Panc1 (cell line): ENCODE results near the gene IQSEC1. TPM values are rescaled to one million over a fixed set of nuclear protein-coding genes. Genes with fewer than 3 reads are reported as not detected.

ENCODE experiments used
- ATAC-seq: fragments of 200-7000 bp; cut with Tn5 transposase; 2 replicates; pipeline ENCODE4 v1.9.1; 2020; ENCODE audit warnings: mild to moderate bottlenecking, moderate library complexity
- BruUV-seq: library from RNA; stranded (reverse); fragments of 400-500 nt; replicated peaks from 2 replicates; lab custom pipeline; 2021; lab: Mats Ljungman, UMichigan
- CTCF ChIA-PET: fragments of 300-600 bp; sonication (Branson Sonifier 250); formaldehyde crosslinking; loops from one replicate; lab custom pipeline; 2022; ENCODE audit warnings: antibody characterized with exemption; lab: Charles Lee
- POLR2A ChIA-PET: fragments of 300-600 bp; sonication (Branson Sonifier 250); formaldehyde crosslinking; loops from one replicate; lab custom pipeline; 2022; ENCODE audit warnings: antibody characterized with exemption; lab: Charles Lee
- DNase-seq: peaks from one replicate; pipeline ENCODE4 v3.0.0-alpha.2; 2010; ENCODE audit warnings: low read depth, low spot score
- H3K27ac ChIP-seq: 2 replicates; pipeline ENCODE4 v1.5.1; 2011; ENCODE audit warnings: mild to moderate bottlenecking, low read length, inconsistent platforms
- H3K27me3 ChIP-seq: fragments of 200-500 bp; sonication (Bioruptor generic); 2 replicates; pipeline ENCODE4 v1.6.0; 2014; ENCODE audit warnings: low read length, inconsistent platforms; ENCODE audit not compliant: control insufficient read depth, insufficient read depth
- H3K36me3 ChIP-seq: fragments of 200-500 bp; sonication (Bioruptor generic); 2 replicates; pipeline ENCODE4 v1.5.1; 2014; ENCODE audit warnings: inconsistent platforms, mild to moderate bottlenecking, low read length, moderate library complexity; ENCODE audit not compliant: control insufficient read depth, insufficient read depth
- H3K4me1 ChIP-seq: 2 replicates; pipeline ENCODE4 v1.5.1; 2011; ENCODE audit warnings: inconsistent platforms, mild to moderate bottlenecking, low read length, moderate library complexity; ENCODE audit not compliant: control insufficient read depth, insufficient read depth
- H3K4me3 ChIP-seq, 2 experiments: 2 replicates each; pipeline ENCODE4 v1.5.1; 2011 to 2012; ENCODE audit warnings: low read depth in 2 of 2, low read length in 2 of 2, mild to moderate bottlenecking in 2 of 2, inconsistent platforms in 1 of 2, moderate library complexity in 1 of 2
- H3K9me3 ChIP-seq: fragments of 200-500 bp; sonication (Bioruptor generic); 2 replicates; pipeline ENCODE4 v1.5.1; 2014; ENCODE audit warnings: low read depth, mild to moderate bottlenecking, inconsistent platforms, low read length, moderate library complexity; ENCODE audit not compliant: control insufficient read depth, insufficient read depth
- CTCF ChIP-seq: fragments of 450-650 bp; IDR thresholded peaks from 2 replicates; pipeline ENCODE4 v1.5.1; 2017; ENCODE audit warnings: mild to moderate bottlenecking
- POLR2AphosphoS5 ChIP-seq: IDR thresholded peaks from 2 replicates; pipeline ENCODE4 v1.6.1; 2012; ENCODE audit warnings: mild to moderate bottlenecking, low read depth, low read length, moderate library complexity
- REST ChIP-seq, 2 experiments: IDR thresholded peaks; 2 replicates each; pipeline ENCODE4 v1.6.1; 2011 to 2012; ENCODE audit warnings: low read depth in 2 of 2, control low read depth in 1 of 2, low read length in 1 of 2, mild to moderate bottlenecking in 1 of 2, moderate library complexity in 1 of 2; ENCODE audit not compliant: insufficient read depth in 1 of 2
- SIN3A ChIP-seq: IDR thresholded peaks from 2 replicates; pipeline ENCODE4 v1.6.1; 2012; ENCODE audit warnings: low read depth, mild to moderate bottlenecking, low read length, moderate library complexity, borderline replicate concordance; ENCODE audit not compliant: insufficient read depth
- TCF7L2 ChIP-seq: IDR thresholded peaks from 2 replicates; pipeline ENCODE4 v1.6.1; 2011; ENCODE audit warnings: mild to moderate bottlenecking, low read depth, low read length, inconsistent platforms
- in situ Hi-C: cut with HindIII; loops from 2 replicates; pipeline ENCODE4 v1.10.0; 2016; ENCODE audit warnings: low sequenced_read_pairs, low pct_unique_long_range_greater_than_20kb
- intact Hi-C: fragments of 100-400 bp; cut with micrococcal nuclease; formaldehyde crosslinking; loops from one replicate; pipeline ENCODE4 v1.10.0; 2022; ENCODE audit not compliant: unreplicated experiment
- total RNA-seq: library from RNA; stranded (reverse); gene quantifications from one replicate; pipeline ENCODE4 v1.2.1, GENCODE V29; 2021; ENCODE audit not compliant: unreplicated experiment

IQSEC1 gene
- total RNA-seq, 1 experiment from 2014 or later = 28.4 TPM

- intact Hi-C loops = no loop called here
- no peak for TF ChIP-seq REST (IDR thresholded peaks at IDR 0.05; ENCODE audit: insufficient read depth in 1 of 2, low read depth in 2 of 2, low read length in 1 of 2)
- TF ChIP-seq POLR2AphosphoS5 = no peak
- TF ChIP-seq TCF7L2 = no peak
- no peak for TF ChIP-seq CTCF
- no peak for TF ChIP-seq SIN3A
- no TSS peak for BruUV-seq
- in situ Hi-C loops = no loop called here
- Histone ChIP-seq H3K9me3 (no peaks in the 10 kb centered on the region), H3K36me3 (no peaks in the 10 kb centered on the region), H3K27ac (no peak overlapping the region), H3K4me1 (no peaks in the 10 kb centered on the region), H3K27me3 (no peaks in the 10 kb centered on the region; the same call in 1 of the 2 replicates), H3K4me3 (no peak overlapping the region)
- DNase-seq (no peak), ATAC-seq (no peak)
- ChIA-PET CTCF (no interaction called here), POLR2A (no interaction called here)
Measured at GRCh38 chr3:12884790-12885582, 188.2 kb downstream of the IQSEC1 start.

- no peak overlapping the region for H3K4me3 ChIP-seq
- BruUV-seq = no TSS peak
- no peaks in the 10 kb centered on the region for H3K36me3 ChIP-seq
- DNase-seq (no peak), ATAC-seq (no peak)
- H3K4me1 ChIP-seq = no peaks in the 10 kb centered on the region
- in situ Hi-C loops = no loop called here
- POLR2A ChIA-PET = no interaction called here
- H3K27ac ChIP-seq = no peak overlapping the region
- CTCF ChIA-PET = interaction anchor here (0.7 kb wide), 1 partner anchor 577 kb away, joined by 3 read pairs; no protein-coding TSS in a partner anchor
- intact Hi-C loops = no loop called here
- TF ChIP-seq POLR2AphosphoS5 (no peak), CTCF (no peak), SIN3A (no peak), TCF7L2 (no peak), REST (IDR thresholded peaks at IDR 0.05; ENCODE audit: insufficient read depth in 1 of 2, low read depth in 2 of 2, low read length in 1 of 2) (no peak)
- H3K27me3 ChIP-seq = no peaks in the 10 kb centered on the region; the same call in 1 of the 2 replicates
- no peaks in the 10 kb centered on the region for H3K9me3 ChIP-seq
Measured at GRCh38 chr3:12884186-12884680, 189.0 kb downstream of the IQSEC1 start.
